HepG2 (cell line): ENCODE data around the gene CCDC183. TPM values are rescaled to one million over a fixed set of nuclear protein-coding genes. Genes with fewer than 3 reads are reported as not detected.

ENCODE experiments used
- ATAC-seq: fragments of 200-7000 bp; cut with Tn5 transposase; 3 replicates; pipeline ENCODE4 v1.9.1; 2020; ENCODE audit warnings: mild to moderate bottlenecking, moderate library complexity
- BruUV-seq: library from RNA; stranded (reverse); fragments of 400-500 nt; replicated peaks from 2 replicates; lab custom pipeline; 2021; lab: Mats Ljungman, UMichigan
- CTCF ChIA-PET: fragments of 300-600 bp; formaldehyde crosslinking; extraction: SDS; loops from one replicate; lab custom pipeline; 2021; ENCODE audit warnings: low total read pairs, inconsistent platforms, low intra/inter-chr PET ratio; lab: Yijun Ruan, JAX
- POLR2A ChIA-PET: fragments of 350-600 bp; sonication (Branson Sonifier 250); formaldehyde crosslinking; loops from one replicate; lab custom pipeline; 2020; ENCODE audit warnings: antibody characterized with exemption, inconsistent platforms; lab: Yijun Ruan, JAX
- DNase-seq: peaks from one replicate; pipeline ENCODE4 v3.0.0-alpha.2; 2015; ENCODE audit warnings: low spot score
- FAIRE-seq: peaks from 3 replicates; lab custom pipeline; 2011; peaks lifted over from hg19 to GRCh38; lab: Jason Lieb, UNC
- H2AFZ ChIP-seq: one replicate; pipeline ENCODE4 v1.6.1; 2011; ENCODE audit warnings: low read length, inconsistent platforms
- H3K27ac ChIP-seq: fragments of 300-600 bp; 3 replicates; pipeline ENCODE4 v1.8.0; 2011; ENCODE audit warnings: mixed run types, mild to moderate bottlenecking, mixed read lengths, low read length, inconsistent platforms; ENCODE audit not compliant: insufficient read depth; ENCODE audit errors: extremely low read length
- H3K27me3 ChIP-seq, 2 experiments: fragments of 200-600 bp in 1 of 2; 2 replicates in 1 of 2; 3 replicates in 1 of 2; pipeline versions ENCODE4 v1.6.0 to v1.8.0; 2011; ENCODE audit warnings: low read length in 2 of 2, mild to moderate bottlenecking in 2 of 2, moderate library complexity in 2 of 2, inconsistent platforms in 1 of 2; ENCODE audit not compliant: insufficient read depth in 2 of 2, control insufficient read depth in 1 of 2
- H3K36me3 ChIP-seq, 2 experiments: fragments of 200-600 bp in 1 of 2; replicated peaks in 1 of 2; 2 replicates in 1 of 2; 3 replicates in 1 of 2; pipeline versions ENCODE4 v1.5.1 to v1.8.0; 2011; ENCODE audit warnings: low read length in 2 of 2, inconsistent platforms in 1 of 2; ENCODE audit not compliant: insufficient read depth in 2 of 2, control insufficient read depth in 1 of 2
- H3K4me1 ChIP-seq: 2 replicates; pipeline ENCODE4 v1.5.1; 2012; ENCODE audit warnings: low read length, inconsistent platforms; ENCODE audit not compliant: insufficient read depth
- H3K4me2 ChIP-seq: 2 replicates; pipeline ENCODE4 v1.6.0; 2011; ENCODE audit warnings: low read depth, low read length, inconsistent platforms
- H3K4me3 ChIP-seq, 3 experiments: fragments of 200-600 bp in 1 of 3; sonication (generic), shearing (Covaris generic) in 1 of 3; replicated peaks in 1 of 3; 2 replicates each; pipeline ENCODE4 v1.5.1; 2011 to 2016; ENCODE audit warnings: low read length in 3 of 3, inconsistent platforms in 2 of 3, low read depth in 2 of 3, mild to moderate bottlenecking in 2 of 3, control low read depth in 1 of 3, mixed read lengths in 1 of 3; ENCODE audit not compliant: insufficient read depth in 1 of 3
- H3K79me2 ChIP-seq: one replicate; pipeline ENCODE4 v1.6.1; 2011; ENCODE audit warnings: low read length, inconsistent platforms; ENCODE audit not compliant: insufficient read depth
- H3K9ac ChIP-seq: 2 replicates; pipeline ENCODE4 v1.6.0; 2011; ENCODE audit warnings: mild to moderate bottlenecking, low read depth, low read length, inconsistent platforms; ENCODE audit not compliant: insufficient read depth
- H3K9me3 ChIP-seq: 2 replicates; pipeline ENCODE4 v1.5.1; 2012; ENCODE audit warnings: mild to moderate bottlenecking, low read length
- H4K20me1 ChIP-seq: 2 replicates; pipeline ENCODE4 v1.6.0; 2011; ENCODE audit warnings: inconsistent platforms, mild to moderate bottlenecking, low read length, moderate library complexity; ENCODE audit not compliant: insufficient read depth
- POLR2AphosphoS5 ChIP-seq: IDR thresholded peaks from 2 replicates; pipeline ENCODE4 v1.6.1; 2012; ENCODE audit warnings: low read depth, low read length
- WGBS: methylation state at CpG from one replicate; pipeline ENCODE4 v1.1.6; 2017; ENCODE audit warnings: low lambda C conversion rate; 5-methylcytosine and 5-hydroxymethylcytosine counted together
- in situ Hi-C: cut with HindIII; loops from 2 replicates; pipeline ENCODE4 v1.10.0; 2017; ENCODE audit warnings: low pct_unique_long_range_greater_than_20kb; ENCODE audit not compliant: extremely low pct_ligation_motif_present
- intact Hi-C: fragments of 100-400 bp; cut with micrococcal nuclease; formaldehyde crosslinking; loops from one replicate; pipeline ENCODE4 v1.10.0; 2022; ENCODE audit not compliant: unreplicated experiment
- polyA plus RNA-seq, 8 experiments: library from polyadenylated mRNA; depleted of rRNA in 3 of 8; stranded (reverse) in 7 of 8; unstranded in 1 of 8; fragments of >200 nt; fragmentation: Illumina TruSeq in 4 of 8; extraction: Trizol in 4 of 8; gene quantifications; 2 replicates each; pipeline versions ENCODE4 v1.2.1 to v1.2.3, GENCODE V29; 2011 to 2016; ENCODE audit warnings: low read depth in 4 of 8, missing spikeins in 1 of 8, mixed read lengths in 1 of 8; ENCODE audit not compliant: insufficient read depth in 1 of 8
- total RNA-seq, 5 experiments: library from RNA; depleted of rRNA; stranded (reverse); fragments of >200 nt; fragmentation: Illumina TruSeq; extraction: Trizol; gene quantifications; 2 replicates each; pipeline ENCODE4 v1.2.3, GENCODE V29; 2016; ENCODE audit warnings: low read depth in 1 of 5
- TF ChIP-seq, protein P1 (sequence below): sonication (generic); formaldehyde crosslinking; IDR thresholded peaks from 2 replicates; pipeline ENCODE4 v1.9.0; 2021; ENCODE audit warnings: missing genetic modification reagents, borderline replicate concordance
- TF ChIP-seq, protein P2 (sequence below): sonication (generic); formaldehyde crosslinking; conservative IDR thresholded peaks from 2 replicates; pipeline ENCODE4 v1.8.1; 2023; ENCODE audit warnings: missing genetic modification reagents

The CCDC183 gene
- total and polyA plus RNA-seq, 2 of the 13 experiments (the other 11 are each of a cell fraction or from before 2014, with no cell fraction given), result 5.0 to 66.4 TPM

DNA sequence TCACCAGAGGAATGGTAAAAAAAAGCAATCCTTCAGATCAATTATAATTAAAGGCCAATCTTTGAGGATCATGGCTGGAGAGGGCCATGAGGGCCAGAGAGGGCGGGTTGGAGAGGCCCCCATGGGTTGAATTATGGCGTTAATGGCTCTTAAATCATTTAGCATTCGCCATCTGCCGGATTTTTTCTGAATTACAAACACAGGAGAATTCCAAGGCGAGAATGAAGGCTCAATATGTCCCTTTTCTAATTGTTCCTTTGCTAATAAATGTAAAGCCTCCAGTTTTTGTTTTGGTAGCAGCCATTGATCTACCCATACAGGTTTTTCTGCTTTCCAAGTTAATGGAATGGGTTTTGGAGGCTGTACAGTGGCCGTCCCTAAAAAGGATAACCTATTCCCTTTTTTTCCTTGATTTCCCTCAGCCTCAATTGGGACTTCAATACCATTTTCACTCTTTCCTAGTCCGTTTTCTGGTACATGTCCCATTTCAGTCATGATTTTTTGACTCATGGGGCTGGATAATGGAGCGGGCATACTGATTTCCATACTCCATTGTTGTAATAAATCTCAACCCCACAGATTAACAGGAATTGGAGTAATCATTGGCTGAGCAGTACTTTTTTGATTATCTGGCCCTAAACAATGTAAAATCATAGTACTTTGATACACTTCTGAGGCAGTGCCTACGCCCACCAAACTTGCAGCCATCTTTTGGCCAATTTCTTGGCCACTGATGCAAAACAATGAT lies 11.7 kb upstream of the CCDC183 start (continued):
- TF ChIP-seq, protein P1, sequence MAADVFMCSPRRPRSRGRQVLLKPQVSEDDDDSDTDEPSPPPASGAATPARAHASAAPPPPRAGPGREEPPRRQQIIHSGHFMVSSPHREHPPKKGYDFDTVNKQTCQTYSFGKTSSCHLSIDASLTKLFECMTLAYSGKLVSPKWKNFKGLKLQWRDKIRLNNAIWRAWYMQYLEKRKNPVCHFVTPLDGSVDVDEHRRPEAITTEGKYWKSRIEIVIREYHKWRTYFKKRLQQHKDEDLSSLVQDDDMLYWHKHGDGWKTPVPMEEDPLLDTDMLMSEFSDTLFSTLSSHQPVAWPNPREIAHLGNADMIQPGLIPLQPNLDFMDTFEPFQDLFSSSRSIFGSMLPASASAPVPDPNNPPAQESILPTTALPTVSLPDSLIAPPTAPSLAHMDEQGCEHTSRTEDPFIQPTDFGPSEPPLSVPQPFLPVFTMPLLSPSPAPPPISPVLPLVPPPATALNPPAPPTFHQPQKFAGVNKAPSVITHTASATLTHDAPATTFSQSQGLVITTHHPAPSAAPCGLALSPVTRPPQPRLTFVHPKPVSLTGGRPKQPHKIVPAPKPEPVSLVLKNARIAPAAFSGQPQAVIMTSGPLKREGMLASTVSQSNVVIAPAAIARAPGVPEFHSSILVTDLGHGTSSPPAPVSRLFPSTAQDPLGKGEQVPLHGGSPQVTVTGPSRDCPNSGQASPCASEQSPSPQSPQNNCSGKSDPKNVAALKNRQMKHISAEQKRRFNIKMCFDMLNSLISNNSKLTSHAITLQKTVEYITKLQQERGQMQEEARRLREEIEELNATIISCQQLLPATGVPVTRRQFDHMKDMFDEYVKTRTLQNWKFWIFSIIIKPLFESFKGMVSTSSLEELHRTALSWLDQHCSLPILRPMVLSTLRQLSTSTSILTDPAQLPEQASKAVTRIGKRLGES (CRISPR knock-in tag), result no peak

DNA sequence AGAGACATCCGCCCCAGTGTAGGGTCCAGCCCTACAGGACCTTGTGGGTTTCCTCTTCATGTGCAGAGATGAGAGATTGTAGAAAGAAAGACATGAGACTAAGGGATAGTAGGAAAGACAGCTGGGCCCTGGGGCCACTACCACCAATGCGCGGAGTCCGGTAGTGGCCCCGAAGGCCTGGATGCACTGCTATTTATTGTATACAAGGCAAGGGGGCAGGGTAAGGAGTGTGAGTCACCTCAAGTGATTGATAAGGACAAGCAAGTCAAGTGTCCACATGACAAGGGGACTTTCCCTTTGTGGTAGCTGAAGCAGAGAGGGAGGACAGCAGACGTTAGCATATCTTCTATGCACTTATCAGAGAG lies 11.2 kb upstream of the CCDC183 start:
- H3K27me3 ChIP-seq, result no peaks in the 10 kb centered on the region
- FAIRE-seq (no peak), DNase-seq (no peak), ATAC-seq (no peak)
- peak overlapping the region; percentile 46 for H3K4me2 ChIP-seq
- H3K36me3 ChIP-seq, result no peaks in the 10 kb centered on the region
- H3K9me3 ChIP-seq, result no peaks in the 10 kb centered on the region
- in situ Hi-C loops (no loop called here), intact Hi-C loops (loop anchor here (1.0 to 10.0 kb wide), 4 partner anchors 27 to 142 kb away; partner anchors contain the start of genes LCN8, PHPT1 and TRAF2)
- 0 out of 2 replicates have a peak overlapping the region, but pooled peaks have one; percentile 15 for H3K9ac ChIP-seq
- BruUV-seq, result no TSS peak
- H3K4me1 ChIP-seq, result peaks cover 83% of the 10 kb centered on the region
- CTCF ChIA-PET, result interaction anchor here (0.7 to 1.4 kb wide), 2 partner anchors 15 to 19 kb away, joined by 3 to 7 read pairs; no protein-coding TSS in a partner anchor
- peak overlapping the region; percentile 64 for H3K27ac ChIP-seq
- 52% methylated on average over 6 of the region's 6 CpGs for WGBS
- no peaks in the 10 kb centered on the region for H4K20me1 ChIP-seq
- TF ChIP-seq, protein P2, sequence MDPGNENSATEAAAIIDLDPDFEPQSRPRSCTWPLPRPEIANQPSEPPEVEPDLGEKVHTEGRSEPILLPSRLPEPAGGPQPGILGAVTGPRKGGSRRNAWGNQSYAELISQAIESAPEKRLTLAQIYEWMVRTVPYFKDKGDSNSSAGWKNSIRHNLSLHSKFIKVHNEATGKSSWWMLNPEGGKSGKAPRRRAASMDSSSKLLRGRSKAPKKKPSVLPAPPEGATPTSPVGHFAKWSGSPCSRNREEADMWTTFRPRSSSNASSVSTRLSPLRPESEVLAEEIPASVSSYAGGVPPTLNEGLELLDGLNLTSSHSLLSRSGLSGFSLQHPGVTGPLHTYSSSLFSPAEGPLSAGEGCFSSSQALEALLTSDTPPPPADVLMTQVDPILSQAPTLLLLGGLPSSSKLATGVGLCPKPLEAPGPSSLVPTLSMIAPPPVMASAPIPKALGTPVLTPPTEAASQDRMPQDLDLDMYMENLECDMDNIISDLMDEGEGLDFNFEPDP (CRISPR knock-in tag), result no peak
- peak; percentile 33; the same call in 1 of the 2 replicates for TF ChIP-seq POLR2AphosphoS5
- H2AFZ ChIP-seq, result no peak overlapping the region
- H3K79me2 ChIP-seq, result no peaks in the 10 kb centered on the region
- no peak overlapping the region for H3K4me3 ChIP-seq
- POLR2A ChIA-PET, result interaction anchor here (1.6 kb wide), 1 partner anchor 14 kb away, joined by 8 read pairs; no protein-coding TSS in a partner anchor
